Middle frontal gyrus (tissue), 1 donor: ENCODE results near the gene SLC22A9.
"Not testable (repeated sequence)": the region's sequence is repeated elsewhere in the genome, so short reads cannot be mapped to it uniquely, and the experiment has no call there.

Experiments
- DNase-seq: peaks from one replicate; pipeline ENCODE4 v3.0.0-alpha.2; 2015; ENCODE audit warnings: low spot score; ENCODE audit errors: extremely low spot score

The SLC22A9 gene

DNA sequence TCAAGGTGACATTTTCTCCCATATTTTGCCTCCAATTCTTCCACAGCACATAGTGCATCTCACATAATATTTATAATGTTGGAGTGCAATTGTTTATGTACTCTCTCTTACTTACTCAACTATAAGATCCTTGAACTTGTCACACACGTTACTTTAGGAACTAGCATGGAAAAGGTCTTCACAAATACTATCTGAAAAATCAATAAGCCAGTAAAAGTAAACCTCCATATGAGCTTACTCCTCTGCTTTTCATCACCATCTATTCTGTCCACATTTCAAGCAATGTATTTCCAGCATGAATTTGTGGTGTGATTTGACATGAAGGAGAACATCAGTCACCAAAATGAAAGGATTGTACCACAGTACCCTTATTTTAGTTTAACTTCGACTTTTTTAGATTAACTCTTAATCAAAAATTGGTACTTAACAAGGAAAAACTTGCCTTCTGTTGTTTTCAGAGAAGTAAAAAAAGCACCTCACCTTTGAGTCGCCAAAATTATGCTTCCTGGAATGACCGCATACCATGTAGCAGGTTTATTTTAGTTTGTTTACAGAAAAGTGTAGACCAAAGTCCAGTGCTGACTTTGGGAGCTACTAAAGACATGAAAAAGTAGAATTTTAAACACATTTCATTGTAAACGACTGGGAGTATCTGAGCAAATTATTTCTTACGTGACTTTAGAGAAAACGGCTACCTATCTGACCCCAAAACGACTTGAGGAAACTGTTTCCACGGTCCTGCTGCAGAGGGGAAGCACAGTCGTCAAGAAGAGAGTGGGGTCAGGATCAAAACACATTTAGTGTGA is at the start of gene SLC22A9:
TSS of gene SLC22A9 (plus strand) at position 621 of the 806 bp plus-strand sequence. CDS start 272 bp downstream, outside the sequence.
- no peak for DNase-seq

GRCh38 chr11:63321723-63322122 is 47.9 kb upstream of the SLC22A9 start:
- DNase-seq = no peak

- DNase-seq = not testable (repeated sequence)
Observed at GRCh38 chr11:63335089-63335488, 34.5 kb upstream of the SLC22A9 start.

DNA sequence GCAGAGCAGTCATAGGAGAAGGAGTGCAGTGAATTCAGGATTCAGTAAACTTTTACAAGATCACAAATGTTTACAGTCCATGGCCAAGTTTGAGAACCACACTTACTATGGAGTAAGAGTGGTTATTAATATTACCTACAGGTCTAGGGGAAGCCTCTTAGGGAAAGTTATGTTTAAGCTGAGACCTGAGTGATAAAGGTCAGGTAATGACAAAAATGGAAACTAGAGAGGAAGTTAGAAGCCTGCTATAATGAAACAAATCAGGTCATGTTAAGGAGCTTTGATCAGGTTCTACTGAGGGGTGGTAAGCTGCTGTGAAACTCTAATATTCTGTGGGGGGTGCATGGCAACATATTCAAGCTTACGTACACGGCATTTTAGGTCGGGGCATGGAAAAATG is 32.5 kb upstream of the SLC22A9 start:
- no peak for DNase-seq

- DNase-seq = no peak
Observed at GRCh38 chr11:63343130-63343529, 26.5 kb upstream of the SLC22A9 start.

DNA sequence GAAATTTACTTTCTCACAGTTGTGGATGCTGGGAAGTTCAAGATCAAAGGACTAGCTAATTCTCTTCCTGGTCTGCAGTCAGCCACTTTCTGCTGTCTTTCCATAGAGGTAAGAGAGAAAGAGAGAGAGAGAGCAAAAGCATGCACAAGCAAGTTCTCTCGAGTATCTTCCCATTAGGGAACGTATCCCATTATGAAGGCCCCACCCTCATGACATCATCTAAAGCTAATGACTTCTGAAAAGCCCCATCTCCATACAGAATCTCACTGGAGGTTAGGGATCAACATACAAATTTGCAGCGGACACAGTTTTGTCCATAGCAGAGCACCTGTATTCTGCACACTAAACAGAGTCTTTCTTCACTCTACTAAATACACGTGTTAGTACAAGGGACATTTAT is 17.4 kb upstream of the SLC22A9 start:
- no peak for DNase-seq

GRCh38 chr11:63362196-63362793 is 7.3 kb upstream of the SLC22A9 start:
- no peak for DNase-seq

DNA sequence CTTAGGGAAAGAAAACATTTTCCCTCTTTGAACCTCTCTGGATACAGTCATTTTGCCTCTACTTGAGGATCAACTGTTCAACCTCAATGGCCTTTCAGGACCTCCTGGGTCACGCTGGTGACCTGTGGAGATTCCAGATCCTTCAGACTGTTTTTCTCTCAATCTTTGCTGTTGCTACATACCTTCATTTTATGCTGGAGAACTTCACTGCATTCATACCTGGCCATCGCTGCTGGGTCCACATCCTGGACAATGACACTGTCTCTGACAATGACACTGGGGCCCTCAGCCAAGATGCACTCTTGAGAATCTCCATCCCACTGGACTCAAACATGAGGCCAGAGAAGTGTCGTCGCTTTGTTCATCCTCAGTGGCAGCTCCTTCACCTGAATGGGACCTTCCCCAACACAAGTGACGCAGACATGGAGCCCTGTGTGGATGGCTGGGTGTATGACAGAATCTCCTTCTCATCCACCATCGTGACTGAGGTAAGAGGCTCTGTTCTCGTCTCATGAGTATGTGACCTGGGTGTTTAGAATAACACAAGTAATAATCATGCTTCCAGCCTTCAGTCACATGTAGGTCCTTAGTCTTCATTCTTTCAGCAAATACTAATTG is 495 bp downstream of the SLC22A9 start:
- DNase-seq = no peak

DNA sequence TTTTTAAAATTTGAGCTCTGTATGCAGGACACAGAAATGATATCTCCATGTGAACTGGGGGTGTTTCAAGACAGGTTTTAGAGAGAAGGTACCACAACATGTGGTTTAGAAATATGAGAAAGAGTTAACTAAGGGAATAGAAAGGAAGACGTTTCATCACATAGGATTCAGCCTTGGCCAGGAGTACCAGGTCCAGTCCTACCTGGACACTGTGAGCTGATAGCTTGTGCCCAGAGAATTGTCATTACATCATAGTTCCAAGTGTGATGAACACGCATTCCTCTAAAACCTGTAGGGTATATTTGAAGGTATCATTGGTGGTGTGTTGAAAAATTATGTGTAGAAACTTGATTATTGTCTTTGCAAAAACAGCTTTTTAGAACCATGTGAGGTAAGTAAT is 1.8 kb downstream of the SLC22A9 start:
- no peak for DNase-seq

DNA sequence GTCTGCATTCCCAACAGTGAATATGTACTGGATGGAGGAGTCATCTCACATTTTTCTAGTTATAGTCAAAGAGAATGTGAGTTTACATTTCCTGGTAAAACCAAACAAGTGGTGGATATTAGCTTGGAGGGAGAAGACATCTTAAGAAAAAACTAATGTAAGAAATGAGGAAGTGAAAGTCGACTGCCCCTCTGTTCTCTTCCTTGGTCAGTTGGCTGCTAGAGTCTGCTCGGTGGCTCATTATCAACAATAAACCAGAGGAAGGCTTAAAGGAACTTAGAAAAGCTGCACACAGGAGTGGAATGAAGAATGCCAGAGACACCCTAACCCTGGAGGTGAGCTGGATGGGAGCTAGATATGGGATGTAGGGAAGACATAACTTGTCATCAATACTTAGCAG is 5.8 kb downstream of the SLC22A9 start:
- no peak for DNase-seq

DNA sequence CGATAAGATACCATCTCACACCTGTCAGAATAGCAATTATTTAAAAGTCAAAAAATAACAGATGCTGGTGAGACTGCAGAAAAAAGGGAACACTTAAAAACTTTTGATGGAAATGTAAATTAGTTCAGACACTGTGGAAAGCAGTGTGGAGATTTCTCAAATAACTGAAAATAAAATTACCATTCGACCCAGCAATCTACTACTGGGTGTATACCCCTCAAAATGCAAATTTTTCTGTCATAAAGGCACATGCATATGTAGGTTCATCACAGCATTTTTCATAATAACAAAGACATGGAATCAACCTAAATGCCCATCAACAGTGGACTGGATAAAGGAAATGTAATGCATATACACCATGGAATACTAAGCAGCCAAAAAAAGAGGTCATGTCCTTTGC is 10.5 kb downstream of the SLC22A9 start:
- DNase-seq = no peak

GRCh38 chr11:63395697-63396096 is 26.1 kb downstream of the SLC22A9 start:
- DNase-seq = no peak

GRCh38 chr11:63404161-63404935 is 34.8 kb downstream of the SLC22A9 start:
- no peak for DNase-seq

GRCh38 chr11:63405114-63405513 is 35.5 kb downstream of the SLC22A9 start:
- DNase-seq = no peak

- no peak for DNase-seq
Observed at GRCh38 chr11:63406458-63406857, 36.9 kb downstream of the SLC22A9 start.

DNA sequence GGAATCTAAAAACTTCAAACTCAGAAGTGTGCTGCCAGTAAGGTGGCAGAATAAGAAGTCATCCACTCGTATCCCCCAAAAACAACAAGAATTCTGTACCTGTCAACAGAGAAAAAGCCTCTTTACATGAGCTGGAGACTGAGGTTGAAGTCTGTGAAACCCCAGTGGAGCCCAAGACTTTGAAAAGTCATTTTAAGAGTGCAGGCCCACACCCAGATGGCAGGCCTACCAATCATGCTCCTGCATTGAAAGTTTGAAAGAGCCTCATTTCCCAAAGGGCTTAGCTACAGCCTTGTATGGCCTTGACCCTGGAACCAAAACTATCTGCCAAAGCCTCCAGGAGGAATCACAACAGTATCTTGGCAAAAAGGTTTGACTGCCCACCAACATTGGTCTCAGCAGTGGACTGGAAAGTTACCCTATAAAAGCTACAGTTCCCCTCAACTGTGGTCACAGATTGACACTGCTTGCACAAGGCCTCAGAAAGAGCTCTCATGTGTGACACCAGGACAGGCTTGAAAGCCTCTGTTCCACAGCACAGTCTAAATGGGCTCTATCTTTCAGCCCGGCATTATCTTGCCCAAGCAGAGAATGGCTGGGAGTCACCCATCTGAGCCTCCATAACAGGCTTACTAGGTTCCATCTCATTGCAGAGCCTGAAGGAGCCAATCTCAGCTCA is 47.7 kb downstream of the SLC22A9 start:
- no peak for DNase-seq

- no peak for DNase-seq
Observed at GRCh38 chr11:63427971-63428508, 58.5 kb downstream of the SLC22A9 start.

DNA sequence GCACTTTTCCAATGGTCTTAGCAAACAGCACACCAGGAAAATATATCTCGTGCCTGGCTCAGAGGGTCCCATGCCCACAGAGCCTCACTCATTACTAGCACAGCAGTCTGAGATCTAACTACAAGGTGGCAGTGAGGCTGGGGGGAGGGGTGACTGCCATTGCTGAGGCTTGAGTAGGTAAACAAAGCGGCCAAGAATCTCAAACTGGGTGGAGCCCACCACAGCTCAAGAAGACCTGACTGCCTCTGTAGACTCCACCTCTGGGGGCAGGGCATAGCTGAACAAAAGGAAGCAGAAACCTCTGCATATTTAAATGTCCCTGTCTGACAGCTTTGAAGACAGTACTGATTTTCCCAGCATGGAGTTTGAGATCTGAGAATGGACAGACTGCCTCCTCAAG is 61.1 kb downstream of the SLC22A9 start:
- not testable (repeated sequence) for DNase-seq

DNA sequence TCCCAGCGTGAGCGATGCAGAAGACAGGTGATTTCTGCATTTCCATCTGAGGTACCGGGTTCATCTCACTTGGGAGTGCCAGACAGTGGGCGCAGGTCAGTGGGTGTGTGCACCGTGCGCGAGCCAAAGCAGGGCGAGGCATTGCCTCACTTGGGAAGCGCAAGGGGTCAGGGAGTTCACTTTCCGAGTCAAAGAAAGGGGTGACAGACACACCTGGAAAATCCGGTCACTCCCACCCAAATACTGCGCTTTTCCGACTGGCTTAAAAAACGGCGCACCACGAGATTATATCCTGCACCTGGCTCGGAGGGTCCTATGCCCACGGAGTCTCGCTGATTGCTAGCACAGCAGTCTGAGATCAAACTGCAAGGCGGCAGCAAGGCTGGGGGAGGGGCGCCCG is 65.8 kb downstream of the SLC22A9 start:
- not testable (repeated sequence) for DNase-seq

DNA sequence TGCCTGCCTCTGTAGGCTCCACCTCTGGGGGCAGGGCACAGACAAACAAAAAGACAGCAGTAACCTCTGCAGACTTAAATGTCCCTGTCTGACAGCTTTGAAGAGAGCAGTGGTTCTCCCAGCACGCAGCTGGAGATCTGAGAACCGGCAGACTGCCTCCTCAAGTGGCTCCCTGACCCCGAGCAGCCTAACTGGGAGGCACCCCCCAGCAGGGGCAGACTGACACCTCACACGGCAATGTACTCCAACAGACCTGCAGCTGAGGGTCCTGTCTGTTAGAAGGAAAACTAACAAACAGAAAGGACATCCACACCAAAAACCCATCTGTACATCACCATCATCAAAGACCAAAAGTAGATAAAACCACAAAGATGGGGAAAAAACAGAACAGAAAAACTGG is 66.2 kb downstream of the SLC22A9 start:
- DNase-seq = not testable (repeated sequence)

- DNase-seq = no peak
Observed at GRCh38 chr11:63443714-63444113, 74.1 kb downstream of the SLC22A9 start.
